CD4-positive, alpha-beta T cell treated with Interferon gamma for 1 hour (primary cell): ENCODE data around the gene LDLRAD4.
A peak's percentile ranks its signal among the peaks of the same experiment; 100 is the strongest.

ENCODE experiments used
- DNase-seq: peaks from one replicate; pipeline ENCODE4 v3.0.0-alpha.2; 2020

Gene LDLRAD4

GRCh38 chr18:13376298-13376840, 157.8 kb downstream of the LDLRAD4 start:
- DNase-seq = peak; percentile 44

- DNase-seq = peak; percentile 71
These were observed 158.3 kb downstream of the LDLRAD4 start for GRCh38 chr18:13376841-13377351.

GRCh38 chr18:13377496-13377895, 158.9 kb downstream of the LDLRAD4 start:
- DNase-seq = peak; percentile 39

GRCh38 chr18:13378150-13378549, 159.6 kb downstream of the LDLRAD4 start:
- DNase-seq = no peak

DNA sequence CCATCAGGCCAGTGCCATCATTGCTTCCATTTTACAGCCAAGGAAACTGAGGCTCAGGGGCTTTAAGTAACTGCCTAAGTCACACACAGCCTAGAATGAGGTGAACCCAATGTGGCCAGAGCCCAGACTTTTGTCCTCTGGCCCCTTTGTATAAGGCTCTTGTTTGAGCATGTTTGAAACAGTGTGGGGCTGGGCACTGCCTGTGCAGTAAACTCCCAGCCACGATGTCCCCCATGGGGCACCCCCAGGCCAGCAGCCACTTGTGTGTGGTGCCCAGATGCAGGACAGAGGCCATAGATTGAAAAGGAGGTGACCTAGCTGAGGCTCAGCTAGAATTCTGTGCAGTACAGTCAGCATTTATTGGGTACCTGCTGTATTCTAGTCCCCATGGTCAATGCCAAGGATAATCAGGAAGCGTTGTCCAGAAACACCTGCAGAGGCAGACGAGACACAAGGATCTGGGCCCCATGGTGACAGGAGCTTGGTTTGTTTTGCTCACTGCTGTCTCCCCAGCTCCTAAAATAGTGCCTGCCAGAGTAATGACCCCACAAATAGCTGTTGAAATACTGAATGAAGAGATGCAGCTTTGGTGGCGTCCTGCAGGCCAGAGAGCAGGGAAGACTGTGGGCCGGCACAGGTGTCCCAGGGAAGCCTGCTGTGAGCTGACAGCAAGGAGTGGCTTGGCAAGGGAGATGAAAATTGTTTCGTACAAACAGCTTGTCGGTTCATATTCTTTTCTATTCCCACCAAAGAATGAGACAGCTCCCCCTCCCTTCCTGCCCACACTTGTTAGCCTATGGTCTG, 160.7 kb downstream of the LDLRAD4 start:
- DNase-seq = no peak

GRCh38 chr18:13379930-13380690, 161.6 kb downstream of the LDLRAD4 start:
- no peak for DNase-seq

DNA sequence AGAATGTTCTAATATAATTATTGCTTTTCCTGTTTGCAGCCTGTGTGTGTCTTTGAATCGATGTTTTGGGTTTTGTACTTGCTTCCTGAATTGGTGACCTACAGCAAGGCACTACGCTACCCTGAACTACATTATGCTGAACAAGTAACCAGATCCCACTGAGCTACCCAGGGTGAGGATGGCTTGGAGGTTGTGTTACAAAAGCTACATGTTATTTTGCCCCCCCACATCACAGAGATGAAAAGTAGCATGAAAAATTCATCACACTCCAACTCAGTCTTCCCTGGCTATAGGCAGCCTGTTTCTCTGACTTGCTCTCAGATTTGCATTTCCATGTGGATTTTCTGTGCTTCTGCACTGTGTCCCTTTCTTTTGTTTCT, 162.1 kb downstream of the LDLRAD4 start:
- DNase-seq = no peak

GRCh38 chr18:13381331-13381730, 162.8 kb downstream of the LDLRAD4 start:
- no peak for DNase-seq

DNA sequence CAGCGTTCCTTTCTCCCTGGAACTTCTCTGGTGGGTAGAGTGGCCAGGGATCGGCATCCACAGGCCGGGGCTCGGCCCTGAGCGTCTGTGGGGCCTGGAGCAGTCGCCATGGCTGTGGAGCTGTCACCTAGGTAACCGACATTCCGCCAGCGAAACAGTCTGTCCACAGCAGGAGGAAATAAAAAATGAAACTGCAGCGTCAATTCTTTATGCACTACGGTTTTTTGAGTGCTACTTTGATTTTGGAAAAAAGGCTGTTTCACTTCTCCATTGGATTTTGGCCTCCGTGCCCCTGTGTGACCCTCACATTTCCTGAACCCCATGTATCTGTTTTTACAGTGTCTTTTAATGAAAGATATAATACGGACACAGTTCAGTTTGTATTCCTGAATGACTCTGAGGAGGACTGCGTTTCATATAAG, 163.4 kb downstream of the LDLRAD4 start:
- DNase-seq = peak; percentile 77

- peak; percentile 67 for DNase-seq
These were observed 163.9 kb downstream of the LDLRAD4 start for GRCh38 chr18:13382366-13382953.

- DNase-seq = peak; percentile 11
These were observed 164.6 kb downstream of the LDLRAD4 start for GRCh38 chr18:13382954-13383827.

- no peak for DNase-seq
These were observed 168.6 kb downstream of the LDLRAD4 start for GRCh38 chr18:13386891-13387801.

- DNase-seq = no peak
These were observed 169.4 kb downstream of the LDLRAD4 start for GRCh38 chr18:13387855-13388548.

- DNase-seq = no peak
These were observed 170.3 kb downstream of the LDLRAD4 start for GRCh38 chr18:13388586-13389490.

GRCh38 chr18:13389491-13390131, 171.1 kb downstream of the LDLRAD4 start:
- no peak for DNase-seq

GRCh38 chr18:13390196-13390595, 171.6 kb downstream of the LDLRAD4 start:
- DNase-seq = no peak

GRCh38 chr18:13390711-13391110, 172.2 kb downstream of the LDLRAD4 start:
- DNase-seq = no peak

- peak; percentile 9 for DNase-seq
These were observed 173.6 kb downstream of the LDLRAD4 start for GRCh38 chr18:13392029-13392750.
